Measurements from ENCODE around the gene SLC25A13.

DNA sequence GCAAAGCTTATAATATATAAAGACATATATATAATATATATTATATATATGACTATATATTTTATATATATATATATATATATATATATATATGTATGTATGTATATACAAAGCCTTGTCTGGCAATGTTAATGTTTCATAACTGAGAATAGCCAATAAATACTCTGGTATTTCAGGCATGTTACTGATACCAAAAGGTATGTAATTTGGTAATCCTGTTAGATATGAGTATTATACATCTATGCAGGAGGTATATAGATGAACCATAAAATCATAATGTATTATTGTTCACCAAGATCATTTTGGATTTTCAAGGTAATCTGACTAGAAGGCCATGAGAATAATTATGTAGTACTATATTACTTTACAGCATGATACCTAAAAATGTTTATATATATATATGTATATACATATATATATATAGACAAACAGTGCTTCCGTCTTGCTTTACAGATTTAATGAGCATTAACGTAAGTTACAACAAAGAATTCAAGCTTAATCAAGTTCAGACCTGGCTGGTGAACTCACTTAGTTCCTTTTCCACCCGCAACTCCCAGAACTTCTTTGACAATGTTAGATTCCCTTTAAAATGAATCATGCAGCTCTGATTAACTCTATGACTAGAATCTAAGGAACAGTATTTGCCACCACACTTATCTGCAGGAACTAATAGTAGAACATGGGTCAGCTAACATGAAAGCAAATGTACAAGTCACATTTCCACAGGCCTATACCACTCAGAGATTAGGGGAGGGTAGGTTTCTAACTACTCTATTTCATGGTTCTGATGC lies 82.7 kb downstream of the SLC25A13 start:
- no peak for TF ChIP-seq CTCF (conservative IDR thresholded peaks at IDR 0.05 in 1 of 2, IDR thresholded peaks at IDR 0.05 in 1 of 2; ENCODE audit: low read depth in 1 of 2, low read length in 2 of 2)
- TF ChIP-seq EZH2 (IDR thresholded peaks at IDR 0.05; ENCODE audit: low read length, missing control alignments) = no peak
